Measurements from ENCODE around the gene ADPRHL1. TPM values are rescaled to one million over a fixed set of nuclear protein-coding genes. Genes with fewer than 3 reads are reported as not detected.

ADPRHL1 gene
- total RNA-seq, 1 donor from 2014 or later, result 20.7 TPM

DNA sequence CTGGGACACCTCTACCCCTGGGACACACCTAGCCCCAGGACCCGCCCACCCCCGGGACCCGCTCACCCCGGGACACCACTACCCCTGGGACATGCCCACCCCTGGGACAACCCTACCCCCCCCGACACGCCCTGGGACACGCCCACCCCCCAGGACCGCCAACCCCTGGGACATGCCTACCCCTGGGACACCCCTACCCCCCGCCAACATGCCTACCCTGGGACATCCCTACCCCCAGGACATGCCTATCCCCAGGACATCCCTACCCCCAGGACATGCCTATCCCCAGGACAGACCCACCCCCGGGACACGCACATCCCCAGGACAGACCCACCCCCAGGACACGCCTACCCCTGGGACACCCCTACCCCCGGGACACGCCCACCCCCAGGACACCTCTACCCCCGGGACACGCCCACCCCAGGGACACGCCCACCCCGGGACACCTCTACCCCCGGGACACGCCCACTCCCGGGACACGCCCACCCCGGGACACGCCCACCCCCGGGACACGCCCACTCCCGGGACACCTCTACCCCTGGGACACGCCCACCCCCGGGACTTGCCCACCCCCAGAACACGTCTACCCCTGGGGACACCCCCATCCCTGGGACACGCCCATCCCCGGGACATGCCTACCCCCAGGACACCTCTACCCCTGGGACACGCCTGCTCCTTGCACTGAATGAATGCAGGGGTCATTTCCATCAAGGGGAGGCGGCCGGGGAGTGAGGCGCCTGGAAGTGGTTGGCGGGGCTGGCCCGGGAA is 32.3 kb downstream of the ADPRHL1 start:
- H3K36me3 Mint-ChIP-seq (ENCODE audit: unreplicated experiment), result no peaks in the 10 kb centered on the region
- no peak for DNase-seq
- TF ChIP-seq, protein P1, sequence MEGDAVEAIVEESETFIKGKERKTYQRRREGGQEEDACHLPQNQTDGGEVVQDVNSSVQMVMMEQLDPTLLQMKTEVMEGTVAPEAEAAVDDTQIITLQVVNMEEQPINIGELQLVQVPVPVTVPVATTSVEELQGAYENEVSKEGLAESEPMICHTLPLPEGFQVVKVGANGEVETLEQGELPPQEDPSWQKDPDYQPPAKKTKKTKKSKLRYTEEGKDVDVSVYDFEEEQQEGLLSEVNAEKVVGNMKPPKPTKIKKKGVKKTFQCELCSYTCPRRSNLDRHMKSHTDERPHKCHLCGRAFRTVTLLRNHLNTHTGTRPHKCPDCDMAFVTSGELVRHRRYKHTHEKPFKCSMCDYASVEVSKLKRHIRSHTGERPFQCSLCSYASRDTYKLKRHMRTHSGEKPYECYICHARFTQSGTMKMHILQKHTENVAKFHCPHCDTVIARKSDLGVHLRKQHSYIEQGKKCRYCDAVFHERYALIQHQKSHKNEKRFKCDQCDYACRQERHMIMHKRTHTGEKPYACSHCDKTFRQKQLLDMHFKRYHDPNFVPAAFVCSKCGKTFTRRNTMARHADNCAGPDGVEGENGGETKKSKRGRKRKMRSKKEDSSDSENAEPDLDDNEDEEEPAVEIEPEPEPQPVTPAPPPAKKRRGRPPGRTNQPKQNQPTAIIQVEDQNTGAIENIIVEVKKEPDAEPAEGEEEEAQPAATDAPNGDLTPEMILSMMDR (IDR thresholded peaks at IDR 0.05; ENCODE audit: partially characterized antibody, unreplicated experiment), result no peak
- no peak overlapping the region for H3K4me3 Mint-ChIP-seq (ENCODE audit: unreplicated experiment)
- H3K27me3 Mint-ChIP-seq (ENCODE audit: unreplicated experiment), result no peaks in the 10 kb centered on the region
- no peak overlapping the region for H3K27ac Mint-ChIP-seq (ENCODE audit: unreplicated experiment)
- H3K9me3 Mint-ChIP-seq (ENCODE audit: unreplicated experiment), result peaks cover 4% of the 10 kb centered on the region
- peaks cover 21% of the 10 kb centered on the region for H3K4me1 Mint-ChIP-seq (ENCODE audit: low read depth, unreplicated experiment)

DNA sequence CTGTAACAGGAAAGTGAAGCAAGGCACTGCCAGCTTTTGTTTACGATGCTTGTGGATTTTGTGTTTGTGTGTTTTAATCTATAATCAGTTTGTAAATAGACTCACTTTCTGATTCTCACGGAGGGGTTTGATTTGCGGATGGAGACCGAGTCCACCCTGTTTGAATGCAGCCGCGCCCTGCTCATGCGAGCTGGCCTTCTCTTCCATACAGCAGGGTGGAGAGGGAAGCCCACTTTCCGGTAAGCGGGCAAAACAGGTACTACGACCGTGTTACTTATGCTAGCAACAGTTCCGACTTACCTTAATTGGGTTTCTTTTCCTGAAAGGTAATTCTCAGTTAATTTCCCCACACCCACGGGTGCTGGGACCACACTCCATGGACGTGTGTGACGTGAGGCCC is 33.1 kb downstream of the ADPRHL1 start:
- TF ChIP-seq, protein P1 (IDR thresholded peaks at IDR 0.05; ENCODE audit: partially characterized antibody, unreplicated experiment), result no peak
- Mint-ChIP-seq H3K27ac (ENCODE audit: unreplicated experiment) (no peak overlapping the region), H3K36me3 (ENCODE audit: unreplicated experiment) (no peaks in the 10 kb centered on the region), H3K9me3 (ENCODE audit: unreplicated experiment) (peaks cover 4% of the 10 kb centered on the region), H3K27me3 (ENCODE audit: unreplicated experiment) (no peaks in the 10 kb centered on the region), H3K4me3 (ENCODE audit: unreplicated experiment) (no peak overlapping the region), H3K4me1 (ENCODE audit: low read depth, unreplicated experiment) (peaks cover 22% of the 10 kb centered on the region)
- no peak for DNase-seq

DNA sequence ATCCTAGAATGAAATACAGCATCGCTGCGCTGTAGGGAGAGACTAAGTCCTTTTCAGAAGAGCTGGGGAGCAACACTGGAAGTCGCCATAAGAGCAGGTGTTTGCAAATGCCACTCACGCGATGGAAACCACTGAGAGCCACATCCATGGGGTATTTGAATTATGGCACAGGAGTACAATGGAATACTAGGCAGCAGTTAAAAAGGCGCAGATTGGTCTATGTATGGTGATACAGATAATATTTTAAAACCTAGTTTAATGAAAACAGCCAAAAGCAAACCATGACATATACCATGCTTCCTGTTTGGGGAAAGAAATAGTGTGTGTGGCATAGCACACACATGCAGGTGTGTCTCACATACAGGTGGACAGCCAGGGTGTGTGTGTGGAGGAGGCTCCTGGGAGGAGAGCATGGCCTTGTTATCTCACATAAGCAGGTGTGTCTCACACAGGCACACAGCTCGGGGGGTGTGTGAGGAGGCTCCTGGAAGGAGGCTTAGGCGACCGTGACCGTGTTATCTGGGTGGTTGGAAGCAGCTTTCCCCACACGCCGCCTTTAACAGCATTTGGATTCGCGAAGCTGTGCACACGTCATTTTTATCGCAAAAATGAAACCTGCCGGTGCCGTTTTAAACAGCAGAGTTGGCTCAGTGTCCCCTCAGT is 33.6 kb downstream of the ADPRHL1 start:
- Mint-ChIP-seq H3K27ac (ENCODE audit: unreplicated experiment) (no peak overlapping the region), H3K9me3 (ENCODE audit: unreplicated experiment) (peaks cover 4% of the 10 kb centered on the region)

DNA sequence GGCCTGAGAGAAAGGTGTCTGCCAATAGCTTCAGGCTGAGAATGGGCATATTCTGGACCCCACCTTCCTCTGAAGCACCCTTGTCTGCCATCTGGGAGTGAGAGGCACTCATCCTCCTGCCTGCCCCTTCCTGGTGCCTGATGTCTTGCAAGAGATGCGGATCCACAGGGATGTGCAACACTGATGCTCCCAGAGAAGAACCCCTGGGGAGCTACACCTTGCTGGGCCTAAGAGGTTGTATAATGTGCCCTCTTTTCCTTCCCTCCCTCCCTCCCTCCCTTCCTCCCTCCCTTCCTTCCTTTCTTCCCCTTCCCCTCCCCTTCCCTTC is 34.6 kb downstream of the ADPRHL1 start:
- Mint-ChIP-seq H3K4me3 (ENCODE audit: unreplicated experiment) (no peak overlapping the region), H3K27ac (ENCODE audit: unreplicated experiment) (no peak overlapping the region), H3K4me1 (ENCODE audit: low read depth, unreplicated experiment) (peaks cover 22% of the 10 kb centered on the region), H3K27me3 (ENCODE audit: unreplicated experiment) (no peaks in the 10 kb centered on the region), H3K9me3 (ENCODE audit: unreplicated experiment) (peaks cover 4% of the 10 kb centered on the region), H3K36me3 (ENCODE audit: unreplicated experiment) (no peaks in the 10 kb centered on the region)
- TF ChIP-seq, protein P1 (IDR thresholded peaks at IDR 0.05; ENCODE audit: partially characterized antibody, unreplicated experiment), result no peak
- no peak for DNase-seq

More for the DNA sequence above, 33.6 kb downstream of the ADPRHL1 start:
- H3K36me3 Mint-ChIP-seq (ENCODE audit: unreplicated experiment), result no peaks in the 10 kb centered on the region
- H3K27me3 Mint-ChIP-seq (ENCODE audit: unreplicated experiment), result no peaks in the 10 kb centered on the region
- H3K4me3 Mint-ChIP-seq (ENCODE audit: unreplicated experiment), result no peak overlapping the region
- no peak for DNase-seq
- peaks cover 22% of the 10 kb centered on the region for H3K4me1 Mint-ChIP-seq (ENCODE audit: low read depth, unreplicated experiment)
- TF ChIP-seq, protein P1 (IDR thresholded peaks at IDR 0.05; ENCODE audit: partially characterized antibody, unreplicated experiment), result no peak
